ENCODE results near the gene HLA-DQA1. TPM values are rescaled to one million over a fixed set of nuclear protein-coding genes. Genes with fewer than 3 reads are reported as not detected.
A peak's percentile ranks its signal among the peaks of the same experiment; 100 is the strongest.

HLA-DQA1 gene
- total and polyA plus RNA-seq, 11 donors, result 1.2 to 154 (median 13.3) TPM; not detected in 1

DNA sequence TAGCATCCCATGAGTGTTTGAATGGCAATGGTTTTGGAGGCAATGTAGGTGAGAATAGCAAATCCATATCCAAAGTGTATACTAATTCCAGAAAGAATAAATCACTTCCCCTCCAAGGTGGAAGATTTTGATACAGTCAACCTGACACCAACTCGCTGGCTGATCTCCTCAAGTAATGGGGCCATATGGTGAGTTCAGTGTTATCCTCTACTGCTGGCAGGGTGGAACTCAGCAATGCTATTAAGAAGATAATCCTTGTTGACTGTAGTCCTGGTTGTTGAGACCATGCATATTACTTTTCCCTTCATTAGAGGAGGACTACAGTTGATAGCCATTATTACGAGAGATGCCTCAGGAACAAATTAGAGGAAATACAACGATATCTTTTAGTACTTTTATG, 47.0 kb downstream of the HLA-DQA1 start:
- Histone ChIP-seq H3K27me3 (peaks cover 0 to 14% (median 0%) of the 10 kb centered on the region in 9 donors), H3K27ac (no peak overlapping the region), H3K36me3 (no peaks in the 10 kb centered on the region), H3K4me1 (peaks cover 0 to 5% (median 0%) of the 10 kb centered on the region in 12 donors), H3K4me3 (no peak overlapping the region), H3K9me3 (no peaks in the 10 kb centered on the region)
- ATAC-seq (no peak), DNase-seq (no peak)
- TF ChIP-seq, protein P1, sequence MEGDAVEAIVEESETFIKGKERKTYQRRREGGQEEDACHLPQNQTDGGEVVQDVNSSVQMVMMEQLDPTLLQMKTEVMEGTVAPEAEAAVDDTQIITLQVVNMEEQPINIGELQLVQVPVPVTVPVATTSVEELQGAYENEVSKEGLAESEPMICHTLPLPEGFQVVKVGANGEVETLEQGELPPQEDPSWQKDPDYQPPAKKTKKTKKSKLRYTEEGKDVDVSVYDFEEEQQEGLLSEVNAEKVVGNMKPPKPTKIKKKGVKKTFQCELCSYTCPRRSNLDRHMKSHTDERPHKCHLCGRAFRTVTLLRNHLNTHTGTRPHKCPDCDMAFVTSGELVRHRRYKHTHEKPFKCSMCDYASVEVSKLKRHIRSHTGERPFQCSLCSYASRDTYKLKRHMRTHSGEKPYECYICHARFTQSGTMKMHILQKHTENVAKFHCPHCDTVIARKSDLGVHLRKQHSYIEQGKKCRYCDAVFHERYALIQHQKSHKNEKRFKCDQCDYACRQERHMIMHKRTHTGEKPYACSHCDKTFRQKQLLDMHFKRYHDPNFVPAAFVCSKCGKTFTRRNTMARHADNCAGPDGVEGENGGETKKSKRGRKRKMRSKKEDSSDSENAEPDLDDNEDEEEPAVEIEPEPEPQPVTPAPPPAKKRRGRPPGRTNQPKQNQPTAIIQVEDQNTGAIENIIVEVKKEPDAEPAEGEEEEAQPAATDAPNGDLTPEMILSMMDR (IDR thresholded peaks at IDR 0.05), result no peak
- no peak for TF ChIP-seq POLR2A (IDR thresholded peaks at IDR 0.05)
- intact Hi-C loops (cut with DNase I), result no loop called here
- WGBS, 4 donors, result 50 to 91% (median 72%) methylated on average over 3 of the region's 3 CpGs

DNA sequence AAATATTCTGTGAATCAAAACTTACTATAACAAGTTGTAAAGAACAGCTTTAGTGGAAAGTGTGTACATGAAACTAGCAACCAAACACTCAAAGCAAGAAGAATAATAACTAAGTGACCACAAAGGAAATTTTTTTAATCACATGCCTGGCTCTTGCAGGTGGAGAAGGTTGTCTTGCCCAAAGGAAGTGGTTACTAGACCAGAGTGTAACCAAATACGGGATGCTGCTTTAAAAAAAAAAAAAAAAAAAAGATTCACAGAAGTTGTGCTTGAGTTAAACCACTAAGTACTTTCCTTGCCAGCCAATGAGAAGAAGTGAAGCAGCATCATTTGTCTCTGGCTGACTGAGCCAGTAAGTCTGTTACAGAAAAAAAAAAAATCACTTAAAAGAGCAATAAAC, 48.4 kb downstream of the HLA-DQA1 start:
- Histone ChIP-seq H3K4me3 (no peak overlapping the region), H3K4me1 (peaks cover 0 to 10% (median 0%) of the 10 kb centered on the region in 12 donors), H3K9me3 (no peaks in the 10 kb centered on the region), H3K27me3 (peaks cover 0 to 14% (median 0%) of the 10 kb centered on the region in 9 donors), H3K27ac (no peak overlapping the region), H3K36me3 (no peaks in the 10 kb centered on the region)
- TF ChIP-seq, protein P1 (IDR thresholded peaks at IDR 0.05), result no peak
- TF ChIP-seq POLR2A (IDR thresholded peaks at IDR 0.05), result no peak
- intact Hi-C loops (cut with DNase I), result no loop called here
- 4 to 23% (median 17%) methylated on average over 1 of the region's 1 CpG for WGBS, 4 donors
- peak in 1 of 4 donors; percentile 60 for ATAC-seq
- no peak for DNase-seq

DNA sequence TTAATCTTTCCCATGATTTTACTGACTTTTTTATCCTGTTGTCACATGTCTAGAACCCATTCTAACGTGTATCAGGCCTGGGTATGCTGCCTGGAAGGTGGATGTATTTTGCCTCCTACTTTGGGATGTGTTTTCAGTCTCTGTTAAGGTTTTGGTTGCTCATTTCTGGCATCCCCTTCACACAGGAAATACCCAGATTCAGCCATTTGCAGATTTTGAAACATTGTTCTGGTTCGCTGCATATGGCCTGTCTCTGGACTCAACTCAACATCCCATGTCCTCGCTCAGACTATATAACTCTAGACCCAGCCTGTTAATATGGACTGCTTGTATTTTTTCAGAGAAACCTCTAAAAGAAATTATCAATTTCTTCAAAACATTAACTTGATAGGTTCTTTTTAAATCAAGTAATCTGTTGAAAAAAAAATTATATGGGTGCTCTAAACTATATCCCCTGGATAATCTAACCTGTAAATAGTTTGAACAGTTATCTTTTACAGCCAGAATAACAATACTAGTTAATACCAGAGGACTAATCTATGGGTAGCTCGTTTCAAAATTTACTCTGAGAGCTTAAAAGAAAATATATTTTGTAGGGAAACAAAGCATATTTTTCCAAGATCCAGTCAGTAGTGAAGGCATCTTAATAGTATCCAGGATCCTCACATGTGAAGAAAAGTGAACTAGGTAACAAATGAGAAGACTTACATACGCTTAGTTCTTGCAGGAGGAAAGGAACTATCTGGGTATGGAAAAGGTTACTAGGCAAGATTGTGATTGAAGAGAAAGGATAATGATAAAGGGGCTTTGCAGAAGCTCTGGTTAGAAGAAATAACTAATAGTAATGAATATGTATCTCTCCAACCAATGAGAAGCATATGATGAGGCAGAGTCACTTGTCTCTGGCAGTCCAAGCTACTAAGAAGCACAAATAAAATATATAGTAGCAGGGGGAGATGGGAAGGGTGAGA, 52.6 kb downstream of the HLA-DQA1 start:
- peak overlapping the region in 1 of 12 donors; percentile 66 for H3K27ac ChIP-seq
- 51 to 70% (median 66%) methylated on average over 5 of the region's 5 CpGs for WGBS, 4 donors
- peaks cover 0 to 10% (median 0%) of the 10 kb centered on the region in 12 donors for H3K4me1 ChIP-seq
- no peaks in the 10 kb centered on the region for H3K36me3 ChIP-seq
- intact Hi-C loops (cut with DNase I), result loop anchor here in 5 of 10 donors (5.0 to 10.0 kb wide), 4 partner anchors 65 to 445 kb away; no protein-coding TSS in a partner anchor
- DNase-seq (no peak), ATAC-seq (peak in 1 of 4 donors; percentile 60)
- no peak overlapping the region for H3K4me3 ChIP-seq
- TF ChIP-seq POLR2A (IDR thresholded peaks at IDR 0.05), result no peak
- TF ChIP-seq, protein P1 (IDR thresholded peaks at IDR 0.05), result no peak
- peaks cover 0 to 5% (median 0%) of the 10 kb centered on the region in 9 donors for H3K27me3 ChIP-seq
- no peaks in the 10 kb centered on the region for H3K9me3 ChIP-seq

DNA sequence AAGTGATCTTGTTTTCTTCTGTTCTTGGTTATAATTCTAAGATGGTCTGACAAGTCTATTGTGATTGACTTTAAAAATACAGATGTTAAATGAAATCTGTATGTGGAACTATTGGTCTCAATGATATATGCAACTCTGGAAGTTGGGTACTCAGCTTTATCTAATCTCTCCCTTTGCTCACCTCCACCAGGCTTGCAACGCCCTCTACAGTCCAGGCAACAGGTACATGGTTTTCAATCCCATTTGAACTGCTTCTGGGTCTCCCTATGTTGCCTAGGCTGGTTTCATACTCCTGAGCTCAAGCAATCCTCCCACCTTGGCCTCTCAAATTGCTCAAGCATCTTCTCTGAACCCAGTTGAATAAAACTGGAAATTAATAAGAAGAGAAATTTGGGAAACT, 54.8 kb downstream of the HLA-DQA1 start:
- ATAC-seq (no peak), DNase-seq (peak in 2 of 5 donors; percentile 28 to 32)
- Histone ChIP-seq H3K9me3 (no peaks in the 10 kb centered on the region), H3K27me3 (peaks cover 0 to 11% (median 0%) of the 10 kb centered on the region in 9 donors), H3K4me3 (no peak overlapping the region), H3K4me1 (peaks cover 0 to 5% (median 0%) of the 10 kb centered on the region in 12 donors), H3K27ac (no peak overlapping the region), H3K36me3 (no peaks in the 10 kb centered on the region)
- intact Hi-C loops (cut with DNase I), result loop anchor here in 6 of 10 donors (2.0 to 10.0 kb wide), 5 partner anchors 65 to 447 kb away; no protein-coding TSS in a partner anchor
- WGBS, 4 donors, result 0 to 3% (median 0%) methylated on average over 1 of the region's 1 CpG
- TF ChIP-seq POLR2A (IDR thresholded peaks at IDR 0.05), result no peak
- TF ChIP-seq, protein P1 (IDR thresholded peaks at IDR 0.05), result peak in 8 of 12 donors; percentile 15 to 53 (median 34)
